IPS-11a (cell line): ENCODE results near the gene B9D1.

ENCODE experiments used
- H3K4me3 ChIP-seq: one replicate; pipeline ENCODE4 v1.5.1; 2013; ENCODE audit warnings: low read depth, low read length, control low read depth

The B9D1 gene

GRCh38 chr17:19388791-19389785 lies 26.6 kb upstream of the B9D1 start:
- H3K4me3 ChIP-seq: no peak overlapping the region

GRCh38 chr17:19387921-19388521 lies 25.5 kb upstream of the B9D1 start:
- H3K4me3 ChIP-seq: no peak overlapping the region

- no peak within 1 kb of the TSS for H3K4me3 ChIP-seq
Observed at GRCh38 chr17:19386974-19387920, 24.7 kb upstream of the B9D1 start, which contains the start of gene MFAP4. Gene MFAP4 (minus strand): TSS chr17:19387190. CDS start chr17:19387155, 35 bp downstream.

GRCh38 chr17:19386051-19386929 lies 23.8 kb upstream of the B9D1 start:
- no peak overlapping the region for H3K4me3 ChIP-seq

- no peak overlapping the region for H3K4me3 ChIP-seq
Observed at GRCh38 chr17:19385521-19385983, 23.0 kb upstream of the B9D1 start.

GRCh38 chr17:19384723-19385391 lies 22.3 kb upstream of the B9D1 start:
- no peak overlapping the region for H3K4me3 ChIP-seq

- no peak overlapping the region for H3K4me3 ChIP-seq
Observed at GRCh38 chr17:19383681-19384470, 21.4 kb upstream of the B9D1 start.

- no peak overlapping the region for H3K4me3 ChIP-seq
Observed at GRCh38 chr17:19382531-19383444, 20.3 kb upstream of the B9D1 start.

- no peak overlapping the region for H3K4me3 ChIP-seq
Observed at GRCh38 chr17:19381741-19382444, 19.4 kb upstream of the B9D1 start.

- no peak overlapping the region for H3K4me3 ChIP-seq
Observed at GRCh38 chr17:19381361-19381740, 18.8 kb upstream of the B9D1 start.

GRCh38 chr17:19380481-19381301 lies 18.2 kb upstream of the B9D1 start:
- H3K4me3 ChIP-seq: no peak overlapping the region

- H3K4me3 ChIP-seq: peak overlapping the region; percentile 82
Observed at GRCh38 chr17:19379361-19380065, 17.0 kb upstream of the B9D1 start.

- peak within 1 kb of the TSS; percentile 82 for H3K4me3 ChIP-seq
Observed at GRCh38 chr17:19378416-19379360, 16.2 kb upstream of the B9D1 start, which contains the start of gene MAPK7. Gene MAPK7 (plus strand): TSS chr17:19378498. CDS start chr17:19378901, 403 bp downstream.
